SK-N-SH (cell line): Measurements from ENCODE around the gene TDRD12. TPM values are rescaled to one million over a fixed set of nuclear protein-coding genes. Genes with fewer than 3 reads are reported as not detected.
A peak's percentile ranks its signal among the peaks of the same experiment; 100 is the strongest.

Experiments used
- CTCF ChIA-PET: fragments of 300-600, 350-600 bp; formaldehyde crosslinking; extraction: SDS; loops from one replicate; lab custom pipeline; 2021; lab: Yijun Ruan, JAX
- POLR2A ChIA-PET: fragments of 350-600 bp; sonication (Branson Sonifier 250); formaldehyde crosslinking; extraction: SDS; loops from one replicate; lab custom pipeline; 2020; ENCODE audit warnings: antibody characterized with exemption, inconsistent platforms; lab: Yijun Ruan, JAX
- DNase-seq: peaks from one replicate; pipeline ENCODE4 v3.0.0; 2012
- H2AFZ ChIP-seq: fragments of 200-600 bp; sonication (generic); 2 replicates; pipeline ENCODE4 v1.8.1; 2016; ENCODE audit warnings: antibody characterized with exemption, mild to moderate bottlenecking, low read depth
- H3F3A ChIP-seq: fragments of 200-600 bp; sonication (generic); replicated peaks from 2 replicates; pipeline ENCODE3; 2016; ENCODE audit warnings: antibody characterized with exemption, mild to moderate bottlenecking; ENCODE audit not compliant: insufficient read depth
- H3K27ac ChIP-seq, 2 experiments: fragments of 200-500 bp in 1 of 2; fragments of 200-600 bp in 1 of 2; sonication (Bioruptor generic) in 1 of 2; sonication (generic), shearing (Covaris generic) in 1 of 2; 2 replicates each; pipeline versions ENCODE4 v1.5.1 to v1.6.1; 2014 to 2016; ENCODE audit warnings: low read depth in 2 of 2, inconsistent platforms in 1 of 2, low read length in 1 of 2, mild to moderate bottlenecking in 1 of 2, mixed read lengths in 1 of 2
- H3K27me3 ChIP-seq: fragments of 200-600 bp; sonication (generic), shearing (Covaris generic); 2 replicates; pipeline ENCODE4 v1.6.1; 2016; ENCODE audit warnings: mixed run types; ENCODE audit not compliant: insufficient read depth
- H3K36me3 ChIP-seq, 2 experiments: fragments of 200-500 bp in 1 of 2; fragments of 200-600 bp in 1 of 2; sonication (Bioruptor generic) in 1 of 2; sonication (generic) in 1 of 2; replicated peaks in 1 of 2; 2 replicates each; pipeline versions ENCODE3 to v1.5.1; 2014 to 2016; ENCODE audit warnings: low read length in 1 of 2, mild to moderate bottlenecking in 1 of 2; ENCODE audit not compliant: insufficient read depth in 2 of 2, control insufficient read depth in 1 of 2
- H3K4me1 ChIP-seq, 2 experiments: fragments of 200-500 bp in 1 of 2; fragments of 200-600 bp in 1 of 2; sonication (Bioruptor generic) in 1 of 2; sonication (generic), shearing (Covaris generic) in 1 of 2; 2 replicates each; pipeline versions ENCODE4 v1.5.1 to v1.6.1; 2014 to 2016; ENCODE audit warnings: low read depth in 1 of 2, low read length in 1 of 2, mixed run types in 1 of 2; ENCODE audit not compliant: insufficient read depth in 2 of 2, control insufficient read depth in 1 of 2
- H3K4me2 ChIP-seq: fragments of 200-600 bp; sonication (generic), shearing (Covaris generic); 2 replicates; pipeline ENCODE4 v1.6.1; 2017; ENCODE audit warnings: mixed run types
- H3K4me3 ChIP-seq, 2 experiments: fragments of 200-500 bp in 1 of 2; fragments of 200-600 bp in 1 of 2; sonication (Bioruptor generic) in 1 of 2; sonication (generic), shearing (Covaris generic) in 1 of 2; 2 replicates each; pipeline versions ENCODE4 v1.5.1 to v1.8.1; 2014 to 2016; ENCODE audit warnings: low read depth in 2 of 2, inconsistent platforms in 1 of 2, low read length in 1 of 2, mild to moderate bottlenecking in 1 of 2, mixed read lengths in 1 of 2, moderate library complexity in 1 of 2
- H3K79me2 ChIP-seq: fragments of 200-600 bp; sonication (generic); 2 replicates; pipeline ENCODE4 v1.8.1; 2017; ENCODE audit warnings: mild to moderate bottlenecking; ENCODE audit not compliant: insufficient read depth
- H3K9ac ChIP-seq: fragments of 200-600 bp; sonication (generic); 2 replicates; pipeline ENCODE4 v1.6.1; 2017; ENCODE audit warnings: mixed run types
- H3K9me2 ChIP-seq: fragments of 200-600 bp; sonication (generic); 2 replicates; pipeline ENCODE4 v1.6.1; 2017; ENCODE audit warnings: mixed run types
- H3K9me3 ChIP-seq: fragments of 200-600 bp; sonication (generic); 2 replicates; pipeline ENCODE4 v1.6.1; 2017; ENCODE audit warnings: mixed run types, mild to moderate bottlenecking, moderate library complexity
- H4K20me1 ChIP-seq: fragments of 200-600 bp; sonication (generic); 2 replicates; pipeline ENCODE4 v1.6.1; 2017; ENCODE audit warnings: mild to moderate bottlenecking, mixed run types; ENCODE audit not compliant: insufficient read depth
- CTCF ChIP-seq: fragments of 200-600 bp; sonication (generic); IDR thresholded peaks from 2 replicates; pipeline ENCODE4 v1.6.1; 2017; ENCODE audit warnings: antibody characterized with exemption, mild to moderate bottlenecking, moderate library complexity
- ELF1 ChIP-seq: IDR thresholded peaks from 2 replicates; pipeline ENCODE4 v1.4.0; 2012
- EP300 ChIP-seq, 2 experiments: IDR thresholded peaks; 2 replicates each; pipeline versions ENCODE4 v1.4.0 to v1.6.1; 2012; ENCODE audit warnings: borderline replicate concordance in 1 of 2, low read depth in 1 of 2, low read length in 1 of 2
- FOXM1 ChIP-seq: IDR thresholded peaks from 2 replicates; pipeline ENCODE4 v1.4.0; 2012; ENCODE audit warnings: low read depth, mild to moderate bottlenecking
- JUND ChIP-seq: IDR thresholded peaks from 2 replicates; pipeline ENCODE4 v1.4.0; 2012
- MEF2A ChIP-seq: IDR thresholded peaks from 2 replicates; pipeline ENCODE4 v1.4.0; 2012; ENCODE audit warnings: low read depth, borderline replicate concordance
- MXI1 ChIP-seq: IDR thresholded peaks from 2 replicates; pipeline ENCODE4 v1.6.1; 2012; ENCODE audit warnings: mild to moderate bottlenecking, low read depth, low read length, improper control_type of control experiment
- NFIC ChIP-seq: IDR thresholded peaks from 2 replicates; pipeline ENCODE4 v1.4.0; 2012; ENCODE audit warnings: borderline replicate concordance
- RAD21 ChIP-seq: IDR thresholded peaks from 2 replicates; pipeline ENCODE4 v1.6.1; 2012; ENCODE audit warnings: mild to moderate bottlenecking, low read length
- RFX5 ChIP-seq: IDR thresholded peaks from 2 replicates; pipeline ENCODE4 v1.6.1; 2012; ENCODE audit warnings: mild to moderate bottlenecking, improper control_type of control experiment, low read length
- RXRA ChIP-seq: IDR thresholded peaks from 2 replicates; pipeline ENCODE4 v1.4.0; 2012; ENCODE audit warnings: low read depth, mild to moderate bottlenecking, borderline replicate concordance
- SMC3 ChIP-seq: IDR thresholded peaks from 2 replicates; pipeline ENCODE4 v1.6.1; 2012; ENCODE audit warnings: low read depth, low read length, improper control_type of control experiment
- TAF1 ChIP-seq: IDR thresholded peaks from 2 replicates; pipeline ENCODE4 v1.6.1; 2012; ENCODE audit warnings: low read depth, mild to moderate bottlenecking, low read length, moderate library complexity, borderline replicate concordance
- TCF12 ChIP-seq: IDR thresholded peaks from 2 replicates; pipeline ENCODE4 v1.4.0; 2012
- TEAD4 ChIP-seq: IDR thresholded peaks from 2 replicates; pipeline ENCODE4 v1.4.0; 2012; ENCODE audit warnings: mild to moderate bottlenecking, borderline replicate concordance; ENCODE audit not compliant: insufficient read depth
- USF1 ChIP-seq: IDR thresholded peaks from 2 replicates; pipeline ENCODE4 v1.4.0; 2012; ENCODE audit warnings: low read depth, borderline replicate concordance
- USF2 ChIP-seq: fragments of 150-350 bp; IDR thresholded peaks from 2 replicates; pipeline ENCODE4 v1.6.1; 2017; ENCODE audit warnings: antibody characterized with exemption, low read length, low read depth, borderline replicate concordance
- WGBS: methylation state at CpG from one replicate; pipeline ENCODE4 v1.1.6; 2017; ENCODE audit warnings: low lambda C conversion rate; 5-methylcytosine and 5-hydroxymethylcytosine counted together
- polyA plus RNA-seq, 3 experiments: library from polyadenylated mRNA; depleted of rRNA; stranded (reverse); fragments of >200 nt; gene quantifications; 2 replicates each; pipeline ENCODE4 v1.2.3, GENCODE V29; 2012
- TF ChIP-seq, protein P1 (sequence below): IDR thresholded peaks from 2 replicates; pipeline ENCODE4 v1.4.0; 2012; ENCODE audit warnings: low read depth

The TDRD12 gene
- polyA plus RNA-seq, 1 of the 3 experiments (the other 2 are of a cell fraction) = 0.05 TPM

DNA sequence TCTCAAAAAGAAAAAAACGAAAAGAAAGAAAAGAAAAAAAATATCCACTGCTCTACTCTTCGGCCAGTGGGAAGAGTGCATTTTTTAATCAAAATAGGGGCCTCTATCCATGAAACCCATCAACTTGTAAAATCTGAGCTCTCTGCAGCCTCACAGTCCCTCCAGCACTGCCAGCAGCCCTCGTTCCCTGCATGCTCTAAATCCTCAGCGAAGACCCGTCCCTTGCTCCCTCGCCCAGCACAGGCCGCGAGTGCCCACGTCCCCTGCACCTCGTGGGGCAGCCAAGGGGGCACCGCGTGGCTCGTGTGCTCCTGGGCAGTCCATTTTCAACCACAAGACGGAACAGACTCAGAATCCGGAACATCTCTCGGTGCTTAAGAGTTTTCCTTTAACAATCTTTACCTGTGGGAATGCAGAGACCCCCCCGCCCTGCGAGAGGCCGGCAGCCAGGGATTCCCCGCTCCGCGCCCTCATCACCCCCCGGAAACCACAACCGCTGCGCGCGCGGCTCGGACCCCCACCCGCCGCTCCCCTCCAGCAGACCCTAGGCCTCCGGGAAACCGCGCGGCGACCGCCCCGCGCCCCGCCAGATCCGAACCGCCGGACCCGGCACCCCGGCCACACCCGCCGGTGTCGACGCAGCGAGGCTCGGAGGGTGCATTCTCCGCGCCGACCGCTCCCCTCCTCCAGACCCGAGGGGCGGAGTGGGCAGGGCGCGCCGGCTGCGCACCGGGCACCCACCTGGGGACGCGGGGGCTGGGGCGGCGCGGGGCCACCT is 45.2 kb upstream of the TDRD12 start:
- H3K36me3 ChIP-seq = no peaks in the 10 kb centered on the region
- ChIA-PET POLR2A (interaction anchor here (1.0 kb wide), 1 partner anchor 19 kb away, joined by 3 read pairs; no protein-coding TSS in a partner anchor), CTCF (interaction anchor here (1.6 to 2.5 kb wide), 2 partner anchors 26 to 74 kb away, joined by 4 to 7 read pairs; no protein-coding TSS in a partner anchor)
- 5% methylated on average over 21 of the region's 67 CpGs for WGBS
- no peak overlapping the region; a peak in 2 of 4 replicates for H3K27ac ChIP-seq
- H3K27me3 ChIP-seq = peaks cover 9% of the 10 kb centered on the region
- H3K4me2 ChIP-seq = peak overlapping the region; percentile 99
- peaks cover 0 to 21% of the 10 kb centered on the region in 2 experiments; a peak in 2 of 4 replicates for H3K4me1 ChIP-seq
- H3K9ac ChIP-seq = peak overlapping the region; percentile 74
- peaks cover 55% of the 10 kb centered on the region for H3K79me2 ChIP-seq
- H3F3A ChIP-seq = peaks cover 3% of the 10 kb centered on the region
- peaks cover 48% of the 10 kb centered on the region for H4K20me1 ChIP-seq
- no peaks in the 10 kb centered on the region for H3K9me3 ChIP-seq
- H3K9me2 ChIP-seq = no peaks in the 10 kb centered on the region
- peak overlapping the region; percentile 99; the same call in 1 of the 2 replicates for H2AFZ ChIP-seq
- DNase-seq = peak; percentile 55
- TF ChIP-seq USF1 = no peak
- TF ChIP-seq, protein P1, sequence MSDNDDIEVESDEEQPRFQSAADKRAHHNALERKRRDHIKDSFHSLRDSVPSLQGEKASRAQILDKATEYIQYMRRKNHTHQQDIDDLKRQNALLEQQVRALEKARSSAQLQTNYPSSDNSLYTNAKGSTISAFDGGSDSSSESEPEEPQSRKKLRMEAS = peak; percentile 54; the same call in 1 of the 2 replicates
- TF ChIP-seq MXI1 = peak; percentile 25; the same call in 1 of the 2 replicates
- H3K4me3 ChIP-seq = peak overlapping the region; percentile 83 to 93

GRCh38 chr19:32674931-32675719 is 44.4 kb upstream of the TDRD12 start, which contains the start of gene ANKRD27:
Gene ANKRD27 (minus strand): TSS chr19:32675180. CDS start chr19:32659015, 16,165 bp downstream.
- Histone ChIP-seq H3K27ac (peak within 1 kb of the TSS; percentile 55 to 65; a peak in 2 of 4 replicates), H2AFZ (peak within 1 kb of the TSS; percentile 99), H3K4me3 (peak within 1 kb of the TSS; percentile 83 to 93), H4K20me1 (peaks cover 41% of the 10 kb centered on the region), H3K4me1 (peaks cover 0 to 21% of the 10 kb centered on the region in 2 experiments; a peak in 2 of 4 replicates), H3K9ac (peak within 1 kb of the TSS; percentile 74), H3K36me3 (no peaks in the 10 kb centered on the region), H3K9me3 (no peaks in the 10 kb centered on the region), H3K9me2 (no peaks in the 10 kb centered on the region), H3K4me2 (peak within 1 kb of the TSS; percentile 99), H3K79me2 (peaks cover 47% of the 10 kb centered on the region), H3K27me3 (peaks cover 9% of the 10 kb centered on the region), H3F3A (peaks cover 3% of the 10 kb centered on the region)
- CTCF ChIA-PET = interaction anchor here (2.1 to 2.5 kb wide), 2 partner anchors 16 to 75 kb away, joined by 7 to 8 read pairs; partner anchors contain the start of gene NUDT19
- 3% methylated on average over 37 of the region's 75 CpGs for WGBS
- DNase-seq = peak; percentile 100
- POLR2A ChIA-PET = interaction anchor here (0.8 to 1.0 kb wide), 2 partner anchors 19 to 25 kb away, joined by 3 read pairs; no protein-coding TSS in a partner anchor
- no peak for TF ChIP-seq TEAD4
- TF ChIP-seq JUND = no peak
- TF ChIP-seq EP300 (IDR thresholded peaks at IDR 0.05; ENCODE audit: borderline replicate concordance in 1 of 2, low read depth in 1 of 2, low read length in 1 of 2) = no peak
- TF ChIP-seq CTCF = no peak
- TF ChIP-seq RXRA = no peak
- no peak for TF ChIP-seq RFX5
- TF ChIP-seq SMC3 = no peak
- TF ChIP-seq USF2 = no peak
- TF ChIP-seq FOXM1 = no peak
- no peak for TF ChIP-seq TCF12
- TF ChIP-seq MXI1 = peak; percentile 51
- TF ChIP-seq ELF1 = peak; percentile 52
- TF ChIP-seq RAD21 = no peak
- TF ChIP-seq TAF1 = 0 out of 2 replicates have a peak, but pooled peaks have one; percentile 6
- no peak for TF ChIP-seq MEF2A
- no peak for TF ChIP-seq NFIC
